ENCODE results near the gene RAB11FIP5.

- TF ChIP-seq, protein P1, sequence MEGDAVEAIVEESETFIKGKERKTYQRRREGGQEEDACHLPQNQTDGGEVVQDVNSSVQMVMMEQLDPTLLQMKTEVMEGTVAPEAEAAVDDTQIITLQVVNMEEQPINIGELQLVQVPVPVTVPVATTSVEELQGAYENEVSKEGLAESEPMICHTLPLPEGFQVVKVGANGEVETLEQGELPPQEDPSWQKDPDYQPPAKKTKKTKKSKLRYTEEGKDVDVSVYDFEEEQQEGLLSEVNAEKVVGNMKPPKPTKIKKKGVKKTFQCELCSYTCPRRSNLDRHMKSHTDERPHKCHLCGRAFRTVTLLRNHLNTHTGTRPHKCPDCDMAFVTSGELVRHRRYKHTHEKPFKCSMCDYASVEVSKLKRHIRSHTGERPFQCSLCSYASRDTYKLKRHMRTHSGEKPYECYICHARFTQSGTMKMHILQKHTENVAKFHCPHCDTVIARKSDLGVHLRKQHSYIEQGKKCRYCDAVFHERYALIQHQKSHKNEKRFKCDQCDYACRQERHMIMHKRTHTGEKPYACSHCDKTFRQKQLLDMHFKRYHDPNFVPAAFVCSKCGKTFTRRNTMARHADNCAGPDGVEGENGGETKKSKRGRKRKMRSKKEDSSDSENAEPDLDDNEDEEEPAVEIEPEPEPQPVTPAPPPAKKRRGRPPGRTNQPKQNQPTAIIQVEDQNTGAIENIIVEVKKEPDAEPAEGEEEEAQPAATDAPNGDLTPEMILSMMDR (IDR thresholded peaks at IDR 0.05; ENCODE audit: insufficient read depth, low read length, poor library complexity, severe bottlenecking): no peak
- no peak for TF ChIP-seq EZH2phosphoT487 (conservative IDR thresholded peaks at IDR 0.05; ENCODE audit: low read length)
These were observed 89.3 kb downstream of the RAB11FIP5 start for GRCh38 chr2:73023497-73023896.
